DND-41 (cell line): ENCODE data around the gene TCEA3.

Experiments
- ATAC-seq: fragments of 200-7000 bp; cut with Tn5 transposase; 3 replicates; pipeline ENCODE4 v1.9.1; 2021; ENCODE audit warnings: low read depth; ENCODE audit not compliant: insufficient read depth
- DNase-seq: peaks from one replicate; pipeline ENCODE4 v3.0.0-alpha.2; 2020
- H2AFZ ChIP-seq: 2 replicates; pipeline ENCODE4 v1.6.0; 2012; ENCODE audit warnings: low read depth, low read length
- H3K27ac ChIP-seq: 2 replicates; pipeline ENCODE4 v1.5.1; 2012; ENCODE audit warnings: low read length, inconsistent platforms
- H3K27me3 ChIP-seq: fragments of 200-600 bp; sonication (generic); 2 replicates; pipeline ENCODE4 v1.6.0; 2012; ENCODE audit warnings: low read length, mild to moderate bottlenecking, inconsistent platforms; ENCODE audit not compliant: insufficient read depth, poor library complexity
- H3K36me3 ChIP-seq: 2 replicates; pipeline ENCODE4 v1.5.1; 2012; ENCODE audit warnings: low read length, inconsistent platforms; ENCODE audit not compliant: insufficient read depth
- H3K4me1 ChIP-seq: 2 replicates; pipeline ENCODE4 v1.5.1; 2012; ENCODE audit warnings: mild to moderate bottlenecking, low read length; ENCODE audit not compliant: insufficient read depth
- H3K4me2 ChIP-seq: 2 replicates; pipeline ENCODE4 v1.6.0; 2012; ENCODE audit warnings: mild to moderate bottlenecking, moderate library complexity, low read length, inconsistent platforms; ENCODE audit not compliant: insufficient read depth
- H3K4me3 ChIP-seq, 2 experiments: fragments of 200-600 bp in 1 of 2; shearing (Covaris generic) in 1 of 2; 2 replicates each; pipeline ENCODE4 v1.5.1; 2012 to 2016; ENCODE audit warnings: inconsistent platforms in 2 of 2, low read length in 2 of 2, mild to moderate bottlenecking in 2 of 2, low read depth in 1 of 2, moderate library complexity in 1 of 2
- H3K79me2 ChIP-seq: 2 replicates; pipeline ENCODE4 v1.6.0; 2012; ENCODE audit warnings: low read length, inconsistent platforms; ENCODE audit not compliant: insufficient read depth
- H3K9ac ChIP-seq: 2 replicates; pipeline ENCODE4 v1.6.0; 2012; ENCODE audit warnings: low read depth, mild to moderate bottlenecking, inconsistent platforms, low read length, moderate library complexity
- H3K9me3 ChIP-seq: 2 replicates; pipeline ENCODE4 v1.5.1; 2012; ENCODE audit warnings: low read length, moderate library complexity, mild to moderate bottlenecking, inconsistent platforms; ENCODE audit not compliant: insufficient read depth, severe bottlenecking
- H4K20me1 ChIP-seq: 2 replicates; pipeline ENCODE4 v1.6.0; 2012; ENCODE audit warnings: low read length; ENCODE audit not compliant: insufficient read depth
- EZH2 ChIP-seq: IDR thresholded peaks from 3 replicates; pipeline ENCODE4 v1.6.1; 2012; ENCODE audit warnings: borderline replicate concordance, low read depth, mild to moderate bottlenecking, moderate library complexity, low read length, inconsistent platforms; ENCODE audit not compliant: severe bottlenecking
- TF ChIP-seq, protein P1 (sequence below): IDR thresholded peaks from 2 replicates; pipeline ENCODE4 v1.5.1; 2012; ENCODE audit warnings: borderline replicate concordance, low read length, moderate library complexity, mild to moderate bottlenecking; ENCODE audit not compliant: poor library complexity, severe bottlenecking; ENCODE audit errors: extremely low read depth

The TCEA3 gene

DNA sequence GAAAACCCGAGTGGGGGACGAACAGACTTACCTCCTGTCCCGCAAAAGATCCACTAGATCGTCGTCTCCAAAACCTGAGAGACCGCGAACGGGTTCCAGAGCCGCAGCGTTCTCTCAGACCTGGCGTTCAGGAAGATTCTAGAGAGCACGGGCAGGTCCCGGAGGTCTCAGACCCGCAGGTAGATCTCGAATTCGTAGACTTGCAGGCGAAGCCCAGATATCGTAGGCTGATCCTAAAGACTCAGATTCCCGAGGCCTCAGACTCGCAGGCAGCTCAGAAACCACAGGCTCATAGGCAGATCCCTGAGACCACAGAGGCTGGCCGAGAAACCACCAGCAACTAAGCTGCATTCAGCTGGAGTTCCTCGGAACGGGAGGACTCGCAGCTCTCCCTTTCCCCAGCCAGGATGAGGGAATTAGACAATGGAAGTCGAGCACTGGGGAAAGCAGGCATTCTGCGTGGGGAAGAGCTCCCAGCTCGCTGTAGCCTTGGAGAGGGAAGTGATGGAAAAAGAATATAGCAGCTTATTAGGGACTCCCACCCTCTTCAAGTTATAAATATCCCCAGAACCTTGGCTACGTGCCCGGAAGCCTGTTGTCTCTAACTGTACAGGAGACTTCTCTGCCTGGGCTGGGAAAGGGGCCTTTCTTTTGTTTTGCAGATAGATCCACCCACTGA is 55.1 kb downstream of the TCEA3 start, which contains the start of gene ZNF436:
ZNF436 (minus strand) TSS at position 502 of the 679 bp plus-strand sequence. CDS start 1,831 bp downstream, outside the sequence.
- TF ChIP-seq EZH2: no peak
- TF ChIP-seq, protein P1, sequence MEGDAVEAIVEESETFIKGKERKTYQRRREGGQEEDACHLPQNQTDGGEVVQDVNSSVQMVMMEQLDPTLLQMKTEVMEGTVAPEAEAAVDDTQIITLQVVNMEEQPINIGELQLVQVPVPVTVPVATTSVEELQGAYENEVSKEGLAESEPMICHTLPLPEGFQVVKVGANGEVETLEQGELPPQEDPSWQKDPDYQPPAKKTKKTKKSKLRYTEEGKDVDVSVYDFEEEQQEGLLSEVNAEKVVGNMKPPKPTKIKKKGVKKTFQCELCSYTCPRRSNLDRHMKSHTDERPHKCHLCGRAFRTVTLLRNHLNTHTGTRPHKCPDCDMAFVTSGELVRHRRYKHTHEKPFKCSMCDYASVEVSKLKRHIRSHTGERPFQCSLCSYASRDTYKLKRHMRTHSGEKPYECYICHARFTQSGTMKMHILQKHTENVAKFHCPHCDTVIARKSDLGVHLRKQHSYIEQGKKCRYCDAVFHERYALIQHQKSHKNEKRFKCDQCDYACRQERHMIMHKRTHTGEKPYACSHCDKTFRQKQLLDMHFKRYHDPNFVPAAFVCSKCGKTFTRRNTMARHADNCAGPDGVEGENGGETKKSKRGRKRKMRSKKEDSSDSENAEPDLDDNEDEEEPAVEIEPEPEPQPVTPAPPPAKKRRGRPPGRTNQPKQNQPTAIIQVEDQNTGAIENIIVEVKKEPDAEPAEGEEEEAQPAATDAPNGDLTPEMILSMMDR: no peak
- ATAC-seq (no peak), DNase-seq (peak; percentile 77)
- Histone ChIP-seq H3K4me3 (peak within 1 kb of the TSS; percentile 85 to 94), H3K9me3 (peaks cover 4% of the 10 kb centered on the region), H3K36me3 (peaks cover 14% of the 10 kb centered on the region), H3K4me2 (peak within 1 kb of the TSS; percentile 97), H3K27ac (peak within 1 kb of the TSS; percentile 99), H3K4me1 (peaks cover 35% of the 10 kb centered on the region), H3K9ac (peak within 1 kb of the TSS; percentile 93), H4K20me1 (no peaks in the 10 kb centered on the region), H3K79me2 (peaks cover 30% of the 10 kb centered on the region), H3K27me3 (no peaks in the 10 kb centered on the region), H2AFZ (peak within 1 kb of the TSS; percentile 100)

GRCh38 chr1:23368562-23369334 is 55.8 kb downstream of the TCEA3 start:
- ATAC-seq: peak; percentile 76
- peak overlapping the region; percentile 99 for H3K27ac ChIP-seq
- H3K79me2 ChIP-seq: peaks cover 30% of the 10 kb centered on the region
- peak overlapping the region; percentile 100 for H2AFZ ChIP-seq
- peak overlapping the region; percentile 93 for H3K9ac ChIP-seq
- peak overlapping the region; percentile 85 to 94 for H3K4me3 ChIP-seq
- peak; percentile 90 for DNase-seq
- peaks cover 18% of the 10 kb centered on the region for H3K36me3 ChIP-seq
- no peaks in the 10 kb centered on the region for H4K20me1 ChIP-seq
- peak overlapping the region; percentile 97 for H3K4me2 ChIP-seq
- peaks cover 35% of the 10 kb centered on the region for H3K4me1 ChIP-seq
- no peaks in the 10 kb centered on the region for H3K27me3 ChIP-seq
- peaks cover 6% of the 10 kb centered on the region for H3K9me3 ChIP-seq
- TF ChIP-seq EZH2: no peak
- TF ChIP-seq, protein P1: peak; percentile 45

- peak overlapping the region; percentile 85 to 94 for H3K4me3 ChIP-seq
- H3K27me3 ChIP-seq: no peaks in the 10 kb centered on the region
- peak overlapping the region; percentile 93 for H3K9ac ChIP-seq
- H3K9me3 ChIP-seq: peaks cover 13% of the 10 kb centered on the region
- peak overlapping the region; percentile 99 for H3K27ac ChIP-seq
- ATAC-seq: peak; percentile 89
- no peaks in the 10 kb centered on the region for H4K20me1 ChIP-seq
- H3K79me2 ChIP-seq: peaks cover 30% of the 10 kb centered on the region
- H3K4me2 ChIP-seq: peak overlapping the region; percentile 97
- peaks cover 35% of the 10 kb centered on the region for H3K4me1 ChIP-seq
- peak; percentile 99 for DNase-seq
- TF ChIP-seq, protein P1: no peak
- TF ChIP-seq EZH2: no peak
- H2AFZ ChIP-seq: peak overlapping the region; percentile 100
- peaks cover 26% of the 10 kb centered on the region for H3K36me3 ChIP-seq
Observed at GRCh38 chr1:23367791-23368561, 56.6 kb downstream of the TCEA3 start.
